Measurements from ENCODE around the gene PPFIA2. TPM values are rescaled to one million over a fixed set of nuclear protein-coding genes. Genes with fewer than 3 reads are reported as not detected.

Gene PPFIA2
- total RNA-seq, 1 donor from 2014 or later, result 0.83 TPM

GRCh38 chr12:81337886-81338285, 421.3 kb downstream of the PPFIA2 start:
- H3K27me3 ChIP-seq (ENCODE audit: low read depth), result no peaks in the 10 kb centered on the region
- no peak for TF ChIP-seq CTCF (IDR thresholded peaks at IDR 0.05)
- no peak for DNase-seq
- H3K27ac ChIP-seq, result no peak overlapping the region
- H3K4me3 ChIP-seq, result no peak overlapping the region
- H3K36me3 ChIP-seq, result no peaks in the 10 kb centered on the region
- ATAC-seq, result no peak
- H3K9me3 ChIP-seq, result no peaks in the 10 kb centered on the region
- intact Hi-C loops (cut with DNase I), result no loop called here
- H3K4me1 ChIP-seq, result no peaks in the 10 kb centered on the region

- ATAC-seq, result no peak
- Histone ChIP-seq H3K27me3 (ENCODE audit: low read depth) (no peaks in the 10 kb centered on the region), H3K4me1 (no peaks in the 10 kb centered on the region), H3K27ac (no peak overlapping the region), H3K9me3 (no peaks in the 10 kb centered on the region), H3K4me3 (no peak overlapping the region), H3K36me3 (no peaks in the 10 kb centered on the region)
- no peak for DNase-seq
- no peak for TF ChIP-seq CTCF (IDR thresholded peaks at IDR 0.05)
- intact Hi-C loops (cut with DNase I), result no loop called here
Measured at GRCh38 chr12:81333812-81334211, 425.3 kb downstream of the PPFIA2 start.

- intact Hi-C loops (cut with DNase I), result no loop called here
- Histone ChIP-seq H3K9me3 (no peaks in the 10 kb centered on the region), H3K4me3 (no peak overlapping the region), H3K36me3 (no peaks in the 10 kb centered on the region), H3K27ac (no peak overlapping the region), H3K27me3 (ENCODE audit: low read depth) (no peaks in the 10 kb centered on the region), H3K4me1 (no peaks in the 10 kb centered on the region)
- DNase-seq (no peak), ATAC-seq (no peak)
- no peak for TF ChIP-seq CTCF (IDR thresholded peaks at IDR 0.05)
Measured at GRCh38 chr12:81332054-81332453, 427.1 kb downstream of the PPFIA2 start.

GRCh38 chr12:81330480-81330879, 428.7 kb downstream of the PPFIA2 start:
- no peak for TF ChIP-seq CTCF (IDR thresholded peaks at IDR 0.05)
- Histone ChIP-seq H3K4me3 (no peak overlapping the region), H3K9me3 (no peaks in the 10 kb centered on the region), H3K4me1 (no peaks in the 10 kb centered on the region), H3K27ac (no peak overlapping the region), H3K27me3 (ENCODE audit: low read depth) (no peaks in the 10 kb centered on the region), H3K36me3 (no peaks in the 10 kb centered on the region)
- DNase-seq (no peak), ATAC-seq (no peak)
- intact Hi-C loops (cut with DNase I), result no loop called here

GRCh38 chr12:81329085-81329484, 430.1 kb downstream of the PPFIA2 start:
- H3K27ac ChIP-seq, result no peak overlapping the region
- no peak for ATAC-seq
- intact Hi-C loops (cut with DNase I), result no loop called here

More at GRCh38 chr12:81329085-81329484, 430.1 kb downstream of the PPFIA2 start:
- TF ChIP-seq CTCF (IDR thresholded peaks at IDR 0.05), result peak; percentile 11
- no peaks in the 10 kb centered on the region for H3K27me3 ChIP-seq (ENCODE audit: low read depth)
- no peaks in the 10 kb centered on the region for H3K9me3 ChIP-seq
- H3K4me1 ChIP-seq, result no peaks in the 10 kb centered on the region
- H3K4me3 ChIP-seq, result no peak overlapping the region
- no peaks in the 10 kb centered on the region for H3K36me3 ChIP-seq
- DNase-seq, result no peak
